GM21367 (cell line): ENCODE measurements around the gene HOXD13.

Source experiments
- ATAC-seq: cut with Tn5 transposase; IDR thresholded peaks from one replicate; pipeline ENCODE4 v1.9.1; 2021; ENCODE audit not compliant: unreplicated experiment

HOXD13 gene

DNA sequence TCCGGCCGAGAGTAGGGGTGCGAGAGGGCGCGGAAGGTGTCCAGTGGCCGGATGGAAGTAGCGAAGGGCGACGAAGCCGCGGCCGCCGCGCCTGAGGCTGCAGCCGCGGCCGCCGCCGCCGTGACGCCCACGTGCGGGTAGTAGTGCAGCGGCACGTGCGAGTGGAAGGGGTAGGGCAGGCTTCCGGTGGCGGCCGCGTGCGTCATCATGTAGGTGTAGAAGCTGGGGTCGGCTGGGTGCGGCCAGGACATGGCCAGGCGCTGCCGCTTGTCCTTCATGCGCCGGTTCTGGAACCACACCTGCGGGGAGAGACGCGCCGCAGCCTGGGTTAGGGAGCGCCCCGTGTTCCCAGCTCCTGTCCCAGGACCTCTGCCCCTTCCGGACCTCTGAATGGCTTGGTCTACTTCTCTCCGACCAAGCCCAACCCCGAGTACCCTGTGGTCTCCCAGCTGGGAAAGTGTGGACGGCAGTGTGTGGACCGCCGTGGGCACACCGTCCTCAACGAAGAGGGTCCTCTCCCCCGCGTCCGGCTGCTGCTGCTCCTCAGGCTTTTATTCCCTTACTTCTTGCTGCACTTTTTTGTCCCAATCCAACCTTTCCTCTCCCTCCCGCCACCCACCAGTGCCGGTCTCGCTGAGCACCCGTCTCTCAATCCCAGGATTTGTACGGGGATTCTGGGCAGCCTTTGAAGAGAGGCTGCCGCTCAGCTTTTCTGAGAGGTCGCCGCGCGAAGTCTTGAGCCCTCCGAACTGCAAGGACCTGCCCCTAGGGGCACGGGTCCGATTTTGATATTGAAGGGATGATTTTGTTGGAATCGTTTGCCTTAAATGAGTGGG, 11.8 kb upstream of the HOXD13 start:
- no peak for ATAC-seq

DNA sequence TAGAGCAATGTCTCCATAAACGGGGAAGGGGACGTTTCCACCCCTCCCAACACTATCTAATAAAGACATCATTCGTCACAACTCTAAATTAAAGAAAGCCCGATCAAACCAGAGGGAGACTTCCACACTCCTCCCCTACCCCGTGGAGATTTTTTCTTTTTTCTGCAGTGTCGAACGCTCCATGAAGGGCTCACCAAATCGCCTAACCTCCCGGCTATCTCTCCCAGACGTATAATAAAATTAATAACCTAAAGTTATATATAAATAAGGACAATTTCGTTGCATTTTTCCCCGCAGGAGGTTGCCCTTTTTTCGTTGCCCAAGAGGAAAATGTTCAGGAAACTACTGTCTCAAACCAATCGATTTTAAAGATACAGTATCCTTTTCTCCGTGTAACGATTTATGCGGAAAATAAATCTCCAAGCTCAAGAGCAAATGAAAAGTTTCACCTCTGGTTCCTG, 11.1 kb upstream of the HOXD13 start:
- ATAC-seq = no peak

DNA sequence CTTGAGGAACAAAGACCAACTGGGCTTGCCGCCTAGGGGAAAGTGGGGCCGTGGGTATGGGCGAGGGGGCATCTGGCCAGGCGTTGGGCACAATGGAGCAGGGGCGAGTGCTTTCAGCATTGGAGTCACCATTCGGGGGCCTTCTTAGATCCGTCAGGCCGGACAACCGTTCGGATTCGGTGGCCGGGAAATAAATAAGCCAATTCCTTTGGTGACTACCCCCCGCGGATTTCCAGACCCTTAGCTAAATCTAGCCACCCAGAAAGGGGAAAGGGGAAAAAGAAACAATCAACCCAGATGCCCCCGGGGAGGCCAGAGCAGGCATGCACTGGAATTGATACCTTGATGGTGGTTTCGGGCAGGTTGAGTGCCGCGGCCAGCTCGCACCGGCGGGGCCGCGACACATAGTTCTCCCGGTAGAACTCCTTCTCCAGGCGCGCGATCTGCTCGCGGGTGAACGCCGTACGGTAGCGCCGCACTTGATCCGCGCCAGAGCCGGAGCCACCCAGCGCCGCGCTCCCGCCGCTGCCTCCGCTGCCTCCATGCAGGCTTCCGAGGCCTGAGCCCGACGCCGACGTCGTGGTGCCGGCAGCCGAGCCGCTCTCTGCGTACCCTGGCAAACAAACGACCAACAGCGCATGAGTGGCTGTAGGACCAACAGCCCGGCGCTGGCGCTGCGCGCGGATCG, 10.5 kb upstream of the HOXD13 start:
- no peak for ATAC-seq

DNA sequence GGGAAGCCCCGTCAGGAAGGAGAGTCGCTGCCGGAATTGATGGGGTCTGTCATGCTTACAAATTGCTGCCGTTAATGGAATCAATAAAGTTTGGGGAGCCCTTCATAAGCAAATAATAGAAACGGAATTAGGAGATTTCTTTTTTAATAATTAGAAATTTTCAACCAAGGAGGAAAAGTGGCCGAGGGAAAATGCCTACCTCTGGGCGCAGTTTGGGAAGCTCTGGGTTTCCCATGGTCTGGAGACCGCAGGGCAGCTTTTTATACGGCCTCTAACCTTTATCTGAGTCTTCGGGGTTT, 10.0 kb upstream of the HOXD13 start:
- ATAC-seq = no peak

DNA sequence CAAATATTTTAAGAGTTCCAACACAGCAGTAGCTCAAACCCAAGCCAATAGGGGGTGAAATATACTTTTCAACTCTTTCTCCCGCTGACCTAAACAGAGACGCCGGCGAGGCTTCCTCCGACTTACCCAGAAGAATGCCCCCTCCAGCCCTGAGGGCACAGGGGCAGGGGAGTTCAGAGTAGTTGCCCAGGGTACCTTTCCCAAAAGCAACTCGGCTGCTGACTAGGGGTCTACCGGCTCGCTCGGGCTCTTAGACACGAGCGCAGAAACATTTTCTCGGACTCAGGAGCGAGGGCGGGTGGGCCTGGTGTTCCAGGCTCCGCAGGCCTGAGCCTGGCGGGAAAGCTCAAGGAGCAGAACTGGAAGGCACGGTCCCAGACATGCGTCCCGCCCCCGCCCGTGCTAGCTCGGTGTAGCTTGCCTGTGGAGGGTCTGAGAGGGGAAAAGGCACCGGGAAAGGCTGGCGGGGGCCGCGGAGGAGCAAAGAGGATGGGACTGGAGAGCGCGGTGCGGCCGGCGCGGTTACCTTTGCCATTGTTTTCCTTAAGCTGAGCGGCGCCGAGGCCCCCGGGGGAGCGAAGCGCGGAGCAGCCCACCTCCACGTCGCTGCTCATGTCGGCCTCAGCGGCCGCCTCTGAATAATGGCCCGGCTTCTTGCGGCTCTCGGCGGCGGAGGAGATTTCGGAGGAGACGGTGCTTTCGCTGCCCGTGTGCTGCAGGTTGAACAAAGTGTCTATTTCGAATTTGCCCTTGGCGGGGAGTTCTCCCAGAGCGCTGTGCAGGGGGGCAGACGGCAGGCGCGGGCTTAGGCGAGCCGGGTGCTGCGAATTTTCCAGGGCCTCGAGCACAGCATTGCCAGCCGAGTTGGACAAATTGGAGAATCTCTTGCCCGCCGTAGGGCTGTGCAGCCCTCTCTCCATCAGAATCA, 9.4 kb upstream of the HOXD13 start:
- no peak for ATAC-seq

DNA sequence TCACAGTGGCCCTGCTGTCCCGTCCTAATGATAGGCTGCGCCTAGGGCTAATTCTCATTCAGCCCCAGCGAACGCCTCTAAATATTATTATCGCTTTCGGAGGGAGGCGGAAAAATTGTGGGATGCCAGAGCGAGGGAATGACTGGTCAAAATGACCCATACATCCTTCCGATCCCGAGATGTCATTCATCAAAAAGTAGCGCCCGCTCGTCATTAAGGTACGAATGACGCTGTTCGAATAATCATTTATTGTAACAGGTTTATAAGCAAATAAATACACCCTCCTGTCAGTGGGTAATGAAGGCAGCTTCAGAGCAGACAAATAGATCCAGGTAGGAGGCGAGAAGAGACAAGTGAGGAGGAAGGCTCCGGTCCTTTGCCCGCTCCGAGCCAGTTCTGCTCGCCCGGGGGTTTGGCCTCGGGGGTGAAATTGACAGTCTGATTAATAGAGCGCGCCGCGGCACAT, 8.7 kb upstream of the HOXD13 start, which contains the start of gene EVX2:
TSS of gene EVX2 (minus strand) at position 167 of the 466 bp plus-strand sequence. CDS start 186 bp downstream, outside the sequence.
- ATAC-seq = no peak

DNA sequence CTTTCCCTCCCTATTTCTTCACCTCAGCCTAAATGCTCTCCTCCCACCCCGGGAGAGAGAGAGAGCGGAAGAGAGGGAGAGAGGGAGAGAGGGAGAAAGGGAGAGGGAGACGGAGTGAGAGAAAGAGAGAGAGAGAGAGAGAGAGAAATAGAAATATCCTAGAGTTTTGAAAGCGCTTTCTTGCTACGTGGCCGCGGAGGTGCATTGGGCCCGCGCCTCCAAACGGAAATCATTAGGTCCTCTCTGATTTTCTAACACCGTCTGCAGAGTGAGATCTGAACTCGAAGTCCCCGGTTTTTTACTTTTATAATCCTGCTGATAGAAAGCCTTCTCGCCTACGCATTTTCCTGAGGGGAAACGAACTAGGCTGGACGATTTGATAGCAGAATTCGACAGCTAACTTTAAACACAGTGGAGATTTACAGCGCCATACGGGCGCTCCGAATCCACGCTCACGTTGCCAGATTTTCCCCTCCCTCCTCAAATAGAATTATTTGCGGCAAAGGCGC, 7.9 kb upstream of the HOXD13 start:
- ATAC-seq = no peak

DNA sequence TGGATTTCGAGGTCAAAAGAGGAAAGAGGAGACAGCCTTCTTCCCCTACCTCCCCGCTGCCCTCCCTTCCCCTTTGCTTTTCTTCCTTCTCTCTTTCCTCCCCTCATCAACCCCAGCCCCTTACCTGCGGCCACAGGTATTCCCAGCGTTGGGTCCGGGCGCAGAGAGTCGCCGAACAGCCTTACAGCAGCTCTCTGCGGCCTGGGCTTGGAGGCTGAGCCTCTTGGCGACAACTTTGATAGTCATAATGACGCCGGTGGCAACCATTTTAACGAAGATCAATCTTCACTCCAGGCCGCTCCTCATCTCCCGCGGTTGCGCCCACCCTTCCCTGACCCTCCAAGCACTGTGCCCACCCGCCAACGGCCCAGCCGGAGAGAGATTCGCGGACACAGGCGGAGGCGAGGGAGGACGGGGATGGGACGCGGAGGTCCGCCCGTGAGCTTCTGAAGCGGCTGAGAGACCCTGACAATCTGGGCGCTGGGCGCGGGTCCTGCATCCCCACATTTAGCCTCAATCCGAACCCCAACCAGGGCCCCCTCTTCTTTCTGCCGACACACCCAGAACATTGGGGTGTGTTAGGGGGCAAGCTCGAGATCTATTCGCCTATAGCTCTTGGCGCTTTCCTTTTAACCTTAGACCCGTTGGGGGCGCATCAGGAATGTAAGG, 7.3 kb upstream of the HOXD13 start:
- ATAC-seq = no peak

DNA sequence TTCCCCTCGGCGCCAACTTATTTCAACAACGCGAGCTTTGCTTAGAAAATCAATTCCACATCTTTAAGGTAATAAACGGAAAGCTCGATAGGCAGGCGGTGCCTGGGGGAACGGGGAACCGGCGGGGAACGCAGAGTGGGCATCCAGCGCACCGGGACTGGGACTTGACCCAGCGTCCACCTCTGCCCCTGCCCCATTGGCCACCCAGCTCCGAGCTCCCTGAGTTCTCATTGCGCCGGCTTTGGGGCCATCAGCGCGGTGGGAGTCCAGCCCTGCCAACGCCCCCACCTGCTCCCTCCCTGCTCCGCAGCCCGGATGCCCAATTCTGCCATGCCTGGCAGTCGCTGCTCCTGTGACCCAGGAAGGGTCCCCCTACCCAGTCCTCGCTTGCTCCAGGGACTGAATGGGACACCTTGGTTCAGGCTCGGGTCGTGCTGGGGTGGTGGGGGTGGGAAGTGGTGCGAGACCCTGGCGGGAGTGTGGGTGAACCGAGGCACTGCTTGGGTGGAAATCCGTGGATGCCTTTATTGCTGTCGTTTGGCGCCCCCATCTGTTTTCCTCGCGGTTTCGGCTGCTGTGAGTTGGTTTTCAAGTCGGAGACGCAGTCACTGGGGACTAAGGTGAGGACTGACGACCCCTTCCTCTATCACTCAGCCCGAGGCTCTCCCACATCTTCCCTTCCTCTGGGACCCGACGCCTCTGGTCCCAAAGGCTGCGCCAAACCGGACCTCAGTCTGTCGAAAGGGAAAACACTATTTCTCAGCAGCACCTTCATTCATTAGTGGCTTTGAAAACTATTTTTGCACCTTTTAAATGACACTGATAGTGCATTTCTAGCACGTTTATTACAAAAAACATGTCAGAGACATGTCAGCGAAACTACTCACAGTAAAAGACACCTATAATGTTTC, 6.4 kb upstream of the HOXD13 start:
- ATAC-seq = no peak

DNA sequence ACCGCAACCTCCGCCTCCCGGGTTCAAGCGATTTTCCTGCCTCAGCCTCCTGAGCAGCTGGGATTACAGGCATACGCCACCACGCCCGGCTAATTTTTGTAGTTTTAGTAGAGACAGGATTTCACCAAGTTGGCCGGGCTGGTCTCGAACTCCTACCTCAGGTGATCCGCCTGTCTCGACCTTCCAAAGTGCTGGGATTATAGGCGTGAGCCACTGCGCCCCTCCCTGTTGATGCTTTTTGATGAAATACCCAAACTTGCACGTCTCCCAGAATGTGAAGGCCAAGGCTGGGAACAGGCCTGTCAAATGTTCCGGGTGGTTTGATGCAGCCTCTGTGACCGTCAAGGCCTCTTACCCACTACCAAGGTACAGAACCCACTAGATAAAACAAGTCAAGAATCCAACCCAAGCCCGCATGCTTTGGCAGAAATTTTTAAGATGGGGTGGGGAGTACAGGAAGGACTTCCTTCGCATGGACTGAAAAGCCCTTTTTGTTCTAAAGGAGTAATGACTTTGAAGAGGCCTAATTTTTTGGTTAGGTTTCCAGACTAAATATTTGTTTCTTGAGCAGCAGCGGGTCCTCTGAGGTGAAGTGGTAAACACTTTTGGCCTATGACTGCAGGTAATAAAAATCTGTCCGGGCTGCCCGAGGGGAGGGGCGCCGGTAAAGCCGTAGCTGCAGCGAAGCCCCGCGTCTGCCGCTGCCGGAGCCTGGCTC, 5.0 kb upstream of the HOXD13 start:
- ATAC-seq = no peak

DNA sequence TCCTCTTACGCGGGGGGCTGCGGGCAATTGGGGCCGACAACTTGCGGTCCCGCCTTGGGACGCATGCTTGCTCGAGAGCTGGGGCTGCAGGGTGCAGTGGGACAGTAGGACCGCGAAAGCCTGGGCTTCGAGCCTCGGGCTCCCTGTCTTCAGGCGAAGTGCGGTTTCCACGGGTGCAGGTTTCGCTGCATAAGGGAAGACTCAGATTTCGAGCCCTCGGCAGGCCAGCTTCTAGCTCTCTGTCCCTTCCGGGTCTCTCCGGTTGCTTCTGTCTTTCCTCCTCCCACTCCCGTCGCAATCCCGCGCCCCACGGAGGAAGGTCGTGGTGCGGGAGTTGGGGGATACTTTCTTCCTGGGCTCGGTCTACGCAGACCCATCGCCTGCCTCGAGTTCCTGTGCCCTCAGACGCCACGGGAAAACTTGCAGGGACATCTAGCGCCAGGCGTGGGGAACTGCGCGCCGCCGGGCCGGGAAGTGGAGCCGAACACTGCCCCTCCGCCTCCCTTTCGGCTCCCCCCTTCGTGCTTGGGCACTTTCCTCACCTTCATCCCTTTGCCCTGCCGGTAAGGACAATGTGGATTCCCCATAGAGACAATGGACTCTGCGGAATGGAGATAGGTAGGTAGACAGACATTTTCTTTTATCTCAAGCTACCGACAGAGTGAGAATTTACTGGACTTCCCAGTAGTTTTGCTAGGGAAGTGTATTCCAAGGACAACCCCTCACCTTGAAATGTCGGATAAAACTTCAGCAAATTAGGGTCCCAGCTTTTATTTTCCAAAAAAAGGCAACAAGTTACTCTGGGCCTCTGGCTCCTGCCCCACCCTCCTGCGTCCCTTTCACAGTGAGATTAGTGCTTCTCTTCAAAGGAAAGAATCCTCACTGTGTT, 4.2 kb upstream of the HOXD13 start:
- no peak for ATAC-seq

DNA sequence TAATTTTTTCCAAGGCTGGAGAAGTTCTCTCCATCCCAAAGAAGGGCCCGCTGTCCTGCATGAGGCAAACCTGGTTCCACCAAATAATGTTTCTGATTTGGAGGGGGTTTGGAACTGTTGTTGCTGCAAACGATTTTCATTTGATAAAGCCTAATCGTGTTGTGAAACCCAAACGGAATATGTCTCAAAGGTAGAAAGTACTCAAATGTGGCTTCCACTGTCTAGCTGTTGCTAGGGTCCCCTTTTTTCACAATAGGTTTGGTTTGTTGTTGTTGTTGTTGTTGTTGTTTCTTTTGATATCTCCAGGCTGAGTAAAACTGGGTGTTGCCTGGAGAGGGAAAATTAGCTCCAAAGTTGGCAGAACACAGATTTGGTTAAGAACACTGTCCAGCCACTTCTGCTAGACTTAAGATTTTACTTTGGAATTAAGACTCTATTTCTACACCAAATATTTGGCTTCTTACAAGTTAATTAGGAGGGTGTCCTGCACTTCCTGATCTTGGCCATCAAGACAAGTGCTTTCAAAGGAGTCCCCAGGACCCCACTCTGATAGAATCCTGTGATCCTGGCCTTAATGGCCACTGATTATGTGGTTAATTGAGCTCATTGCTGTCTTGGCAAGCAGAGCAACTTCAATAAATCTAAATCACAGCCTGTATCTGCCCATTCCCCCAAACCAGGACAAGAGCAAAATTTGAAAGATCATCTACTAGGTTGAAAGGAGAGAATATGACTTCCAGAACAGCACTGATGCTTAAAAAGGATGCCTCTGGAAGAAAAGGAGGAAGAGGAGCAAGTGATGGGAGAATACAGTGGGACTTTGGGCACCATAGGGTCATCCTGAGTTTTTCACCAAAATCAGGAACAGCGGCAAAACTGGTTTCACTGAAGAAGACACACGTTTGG, 3.3 kb upstream of the HOXD13 start:
- no peak for ATAC-seq

DNA sequence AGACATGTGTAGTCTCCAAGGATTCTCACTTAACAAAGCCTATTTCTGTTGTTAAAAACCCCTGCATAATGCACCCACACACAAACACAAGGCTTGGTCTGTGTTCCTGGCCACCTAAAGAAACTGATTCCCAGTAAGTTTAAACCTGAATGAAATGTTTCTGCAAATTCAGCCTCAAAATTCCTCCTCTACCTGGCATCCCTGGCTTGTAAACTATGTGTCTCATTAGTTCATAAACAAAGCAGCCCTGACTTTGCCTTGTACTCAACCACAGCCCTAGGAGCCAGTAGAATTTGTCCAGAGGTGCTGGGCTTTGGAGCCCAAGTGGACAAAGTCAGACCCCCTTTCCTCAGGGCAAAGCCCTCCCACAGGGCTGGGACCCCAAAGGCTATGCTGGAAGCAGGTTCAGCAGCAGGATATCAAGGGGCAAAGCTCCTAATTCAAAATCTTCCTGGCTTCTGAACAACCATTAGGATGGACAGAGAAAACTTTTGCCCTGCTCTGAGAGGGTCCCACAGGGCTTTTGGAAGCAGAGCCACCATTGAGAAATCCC, 2.6 kb upstream of the HOXD13 start:
- no peak for ATAC-seq

DNA sequence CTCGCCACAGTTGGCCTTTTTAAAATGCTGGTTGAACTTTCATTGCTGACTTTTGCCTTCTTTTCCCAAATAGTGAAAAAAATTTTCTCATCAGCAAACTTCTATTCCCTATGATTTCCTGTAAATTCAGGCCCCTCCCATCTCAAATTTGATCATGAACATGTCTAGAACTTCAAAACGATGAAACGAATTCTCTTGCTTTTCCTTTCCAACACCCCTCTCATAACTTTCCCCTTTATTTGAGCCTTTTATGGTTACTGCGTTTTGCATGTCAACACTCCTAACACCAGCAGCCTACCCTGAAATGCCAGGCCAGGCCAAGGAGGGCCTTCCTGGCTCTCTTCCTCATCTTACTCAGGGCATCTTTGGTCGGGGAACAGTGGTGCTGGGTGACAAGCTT, 1.7 kb upstream of the HOXD13 start:
- ATAC-seq = no peak

DNA sequence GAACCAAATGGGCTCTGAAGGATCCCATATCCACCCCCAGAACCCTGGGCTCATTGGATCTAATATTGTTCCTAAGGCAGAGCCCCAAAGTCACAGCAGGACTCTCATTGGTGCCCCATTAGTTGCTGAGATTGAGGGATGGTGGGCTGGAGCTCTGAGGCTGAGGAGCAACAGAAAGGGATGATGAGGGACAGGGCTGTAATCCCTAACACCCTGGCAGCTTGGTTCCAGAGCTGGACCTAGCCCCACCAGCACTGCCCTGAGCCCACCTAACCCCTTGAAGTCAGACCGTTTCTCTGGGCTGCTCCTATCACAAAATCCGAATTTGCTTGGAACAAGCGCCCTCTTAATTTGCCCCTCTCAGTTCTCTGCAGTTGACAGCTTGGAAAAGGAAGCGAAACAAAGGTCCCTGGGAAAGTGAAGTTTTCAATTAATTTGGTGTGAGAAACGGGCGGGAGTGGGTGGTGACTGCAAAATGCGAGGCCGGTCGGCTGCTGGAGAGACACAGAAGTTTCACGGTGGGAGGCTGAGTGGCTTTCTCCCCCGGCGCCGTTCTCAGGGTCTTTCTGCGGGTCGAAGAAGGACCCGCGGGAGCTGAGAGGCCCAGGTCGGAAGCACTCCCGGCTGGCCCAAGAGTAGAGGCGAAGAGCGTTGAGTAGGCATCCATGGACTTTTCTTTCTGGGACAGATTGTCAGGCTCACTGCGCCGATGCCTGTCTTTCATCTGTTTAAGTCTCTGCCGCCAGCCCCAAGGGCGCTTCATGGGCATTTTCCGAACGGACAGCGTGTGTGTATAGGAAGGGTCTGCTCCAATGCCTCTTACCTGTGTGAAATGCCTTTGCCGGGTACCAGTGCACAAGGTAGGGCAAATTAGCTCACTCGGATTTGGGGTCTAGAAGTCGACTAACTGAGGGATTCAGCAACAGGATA, 927 bp upstream of the HOXD13 start:
- ATAC-seq = no peak
